RWPE2 (cell line): ENCODE data around the gene TTC28.
A peak's percentile ranks its signal among the peaks of the same experiment; 100 is the strongest.

Experiments used
- ATAC-seq: fragments of 200-7000 bp; cut with Tn5 transposase; 3 replicates; pipeline ENCODE4 v1.9.1; 2021; ENCODE audit warnings: low read depth
- DNase-seq: peaks from one replicate; pipeline ENCODE4 v3.0.0-alpha.2; 2020; ENCODE audit warnings: low spot score
- H3K27ac ChIP-seq: fragments of 450-650 bp; 2 replicates; pipeline ENCODE4 v1.5.1; 2017; ENCODE audit warnings: mild to moderate bottlenecking; ENCODE audit not compliant: poor library complexity, severe bottlenecking
- H3K27me3 ChIP-seq: fragments of 250-450 bp; sonication (Bioruptor Pico); 2 replicates; pipeline ENCODE4 v1.5.1; 2021; ENCODE audit warnings: mild to moderate bottlenecking, moderate library complexity; ENCODE audit not compliant: insufficient read depth, poor library complexity, severe bottlenecking
- H3K36me3 ChIP-seq: fragments of 250-450 bp; sonication (Bioruptor Pico); 2 replicates; pipeline ENCODE4 v1.5.1; 2020; ENCODE audit warnings: low read depth, mild to moderate bottlenecking, moderate library complexity
- H3K4me1 ChIP-seq: fragments of 250-450 bp; sonication (Bioruptor Pico); 2 replicates; pipeline ENCODE4 v1.5.1; 2021; ENCODE audit warnings: mild to moderate bottlenecking, moderate library complexity; ENCODE audit not compliant: insufficient read depth, poor library complexity, severe bottlenecking
- H3K4me3 ChIP-seq: fragments of 250-450 bp; sonication (Bioruptor Pico); 2 replicates; pipeline ENCODE4 v1.5.1; 2021; ENCODE audit warnings: mild to moderate bottlenecking, moderate library complexity; ENCODE audit not compliant: severe bottlenecking
- H3K9me3 ChIP-seq: fragments of 250-450 bp; sonication (Bioruptor Pico); 2 replicates; pipeline ENCODE4 v1.5.1; 2021; ENCODE audit warnings: mild to moderate bottlenecking, moderate library complexity; ENCODE audit not compliant: severe bottlenecking
- CTCF ChIP-seq: fragments of 450-650 bp; IDR thresholded peaks from one replicate; pipeline ENCODE4 v1.5.1; 2017; ENCODE audit warnings: mild to moderate bottlenecking, moderate library complexity; ENCODE audit not compliant: poor library complexity, severe bottlenecking

TTC28 gene

GRCh38 chr22:27949421-27949820 is 730.2 kb downstream of the TTC28 start:
- H3K9me3 ChIP-seq: no peaks in the 10 kb centered on the region
- no peak overlapping the region for H3K27ac ChIP-seq
- no peaks in the 10 kb centered on the region for H3K36me3 ChIP-seq
- H3K27me3 ChIP-seq: no peaks in the 10 kb centered on the region
- TF ChIP-seq CTCF: no peak
- no peaks in the 10 kb centered on the region for H3K4me1 ChIP-seq
- DNase-seq: no peak
- no peak overlapping the region for H3K4me3 ChIP-seq
- ATAC-seq: no peak

- ATAC-seq (no peak), DNase-seq (no peak)
- Histone ChIP-seq H3K4me3 (no peak overlapping the region), H3K9me3 (no peaks in the 10 kb centered on the region), H3K27me3 (no peaks in the 10 kb centered on the region), H3K4me1 (no peaks in the 10 kb centered on the region), H3K27ac (no peak overlapping the region), H3K36me3 (no peaks in the 10 kb centered on the region)
- no peak for TF ChIP-seq CTCF
Observed at GRCh38 chr22:27948569-27948968, 731.1 kb downstream of the TTC28 start.

- no peak for ATAC-seq
- H3K4me3 ChIP-seq: no peak overlapping the region
- H3K9me3 ChIP-seq: no peaks in the 10 kb centered on the region
- H3K36me3 ChIP-seq: no peaks in the 10 kb centered on the region
- no peaks in the 10 kb centered on the region for H3K27me3 ChIP-seq
- no peak overlapping the region for H3K27ac ChIP-seq
- no peak for DNase-seq
- TF ChIP-seq CTCF: no peak
- H3K4me1 ChIP-seq: no peaks in the 10 kb centered on the region
Observed at GRCh38 chr22:27947448-27947847, 732.2 kb downstream of the TTC28 start.

GRCh38 chr22:27941143-27941542 is 738.5 kb downstream of the TTC28 start:
- H3K4me3 ChIP-seq: no peak overlapping the region
- H3K27me3 ChIP-seq: no peaks in the 10 kb centered on the region
- no peaks in the 10 kb centered on the region for H3K9me3 ChIP-seq
- H3K4me1 ChIP-seq: no peaks in the 10 kb centered on the region
- no peak for TF ChIP-seq CTCF
- peaks cover 4% of the 10 kb centered on the region; the same call in 1 of the 2 replicates for H3K36me3 ChIP-seq
- no peak for DNase-seq
- no peak overlapping the region for H3K27ac ChIP-seq
- ATAC-seq: no peak

GRCh38 chr22:27937453-27937852 is 742.2 kb downstream of the TTC28 start:
- DNase-seq (no peak), ATAC-seq (peak; percentile 53; the same call in 1 of the 3 replicates)
- Histone ChIP-seq H3K9me3 (no peaks in the 10 kb centered on the region), H3K4me3 (no peak overlapping the region), H3K27me3 (no peaks in the 10 kb centered on the region), H3K36me3 (peaks cover 4% of the 10 kb centered on the region; the same call in 1 of the 2 replicates), H3K27ac (no peak overlapping the region), H3K4me1 (no peaks in the 10 kb centered on the region)
- TF ChIP-seq CTCF: peak; percentile 26
